Measurements from ENCODE around the gene GXYLT1.
"Not testable (repeated sequence)": the region's sequence is repeated elsewhere in the genome, so short reads cannot be mapped to it uniquely, and the experiment has no call there.

GXYLT1 gene

GRCh38 chr12:42144408-42145196 lies at the start of gene GXYLT1:
TSS of gene GXYLT1 (minus strand) at chr12:42144874. CDS start at chr12:42144646, 228 bp downstream.
- DNase-seq = peak; percentile 79

- DNase-seq = no peak
Observed at GRCh38 chr12:42192686-42193085, 48.0 kb upstream of the GXYLT1 start.

- no peak for DNase-seq
Observed at GRCh38 chr12:42192258-42192657, 47.6 kb upstream of the GXYLT1 start.

- no peak for DNase-seq
Observed at GRCh38 chr12:42190376-42190775, 45.7 kb upstream of the GXYLT1 start.

- DNase-seq = not testable (repeated sequence)
Observed at GRCh38 chr12:42188275-42188674, 43.6 kb upstream of the GXYLT1 start.

GRCh38 chr12:42187799-42188198 lies 43.1 kb upstream of the GXYLT1 start:
- no peak for DNase-seq

- no peak for DNase-seq
Observed at GRCh38 chr12:42186793-42187192, 42.1 kb upstream of the GXYLT1 start.

- DNase-seq = no peak
Observed at GRCh38 chr12:42182394-42182793, 37.7 kb upstream of the GXYLT1 start.

GRCh38 chr12:42180990-42181596 lies 36.4 kb upstream of the GXYLT1 start:
- DNase-seq = peak; percentile 60

GRCh38 chr12:42178101-42178500 lies 33.4 kb upstream of the GXYLT1 start:
- no peak for DNase-seq

GRCh38 chr12:42174978-42175377 lies 30.3 kb upstream of the GXYLT1 start:
- no peak for DNase-seq

GRCh38 chr12:42173961-42174521 lies 29.4 kb upstream of the GXYLT1 start:
- no peak for DNase-seq

- no peak for DNase-seq
Observed at GRCh38 chr12:42172441-42173210, 28.0 kb upstream of the GXYLT1 start.

- DNase-seq = no peak
Observed at GRCh38 chr12:42167711-42168110, 23.0 kb upstream of the GXYLT1 start.

- DNase-seq = no peak
Observed at GRCh38 chr12:42166501-42166900, 21.8 kb upstream of the GXYLT1 start.

GRCh38 chr12:42163913-42164312 lies 19.2 kb upstream of the GXYLT1 start:
- peak; percentile 21 for DNase-seq

- DNase-seq = no peak
Observed at GRCh38 chr12:42162965-42163364, 18.3 kb upstream of the GXYLT1 start.

- no peak for DNase-seq
Observed at GRCh38 chr12:42162193-42162592, 17.5 kb upstream of the GXYLT1 start.

GRCh38 chr12:42161529-42161928 lies 16.9 kb upstream of the GXYLT1 start:
- DNase-seq = peak; percentile 10

- DNase-seq = peak; percentile 69
Observed at GRCh38 chr12:42156232-42156631, 11.6 kb upstream of the GXYLT1 start.

- DNase-seq = no peak
Observed at GRCh38 chr12:42145552-42146215, 1.0 kb upstream of the GXYLT1 start.

GRCh38 chr12:42145197-42145549 lies 499 bp upstream of the GXYLT1 start:
- DNase-seq = no peak

GRCh38 chr12:42144158-42144407 lies 591 bp downstream of the GXYLT1 start:
- no peak for DNase-seq
